ENCODE results near the gene NOTCH4. TPM values are rescaled to one million over a fixed set of nuclear protein-coding genes. Genes with fewer than 3 reads are reported as not detected.

NOTCH4 gene
- total RNA-seq, 1 donor from 2014 or later, result 2.4 TPM

DNA sequence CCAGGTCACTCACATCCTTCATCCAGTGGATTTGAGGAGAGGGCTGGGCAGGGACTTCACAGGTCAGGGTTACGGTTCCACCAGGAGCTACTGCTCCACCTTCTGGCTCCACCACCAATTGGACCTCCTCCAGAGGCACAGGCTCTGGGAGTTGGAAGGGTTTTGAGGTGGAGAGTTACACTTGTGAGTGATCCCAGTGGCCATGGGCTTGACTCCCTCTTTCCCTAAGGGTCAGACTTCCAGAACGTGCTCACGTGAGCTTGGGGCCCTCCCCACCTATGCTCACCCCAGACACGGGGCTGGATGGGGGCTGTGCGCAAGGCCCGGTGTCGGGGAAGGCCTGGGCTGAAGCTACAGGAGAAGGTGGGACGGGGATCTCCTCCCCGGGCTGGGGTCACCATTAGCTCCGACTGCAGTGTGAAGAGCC is 41.3 kb downstream of the NOTCH4 start:
- no peak for DNase-seq (ENCODE audit: low read depth)
- no peaks in the 10 kb centered on the region for H3K27me3 ChIP-seq (ENCODE audit: control insufficient read depth, insufficient read depth, low read length)
- TF ChIP-seq, protein P1, sequence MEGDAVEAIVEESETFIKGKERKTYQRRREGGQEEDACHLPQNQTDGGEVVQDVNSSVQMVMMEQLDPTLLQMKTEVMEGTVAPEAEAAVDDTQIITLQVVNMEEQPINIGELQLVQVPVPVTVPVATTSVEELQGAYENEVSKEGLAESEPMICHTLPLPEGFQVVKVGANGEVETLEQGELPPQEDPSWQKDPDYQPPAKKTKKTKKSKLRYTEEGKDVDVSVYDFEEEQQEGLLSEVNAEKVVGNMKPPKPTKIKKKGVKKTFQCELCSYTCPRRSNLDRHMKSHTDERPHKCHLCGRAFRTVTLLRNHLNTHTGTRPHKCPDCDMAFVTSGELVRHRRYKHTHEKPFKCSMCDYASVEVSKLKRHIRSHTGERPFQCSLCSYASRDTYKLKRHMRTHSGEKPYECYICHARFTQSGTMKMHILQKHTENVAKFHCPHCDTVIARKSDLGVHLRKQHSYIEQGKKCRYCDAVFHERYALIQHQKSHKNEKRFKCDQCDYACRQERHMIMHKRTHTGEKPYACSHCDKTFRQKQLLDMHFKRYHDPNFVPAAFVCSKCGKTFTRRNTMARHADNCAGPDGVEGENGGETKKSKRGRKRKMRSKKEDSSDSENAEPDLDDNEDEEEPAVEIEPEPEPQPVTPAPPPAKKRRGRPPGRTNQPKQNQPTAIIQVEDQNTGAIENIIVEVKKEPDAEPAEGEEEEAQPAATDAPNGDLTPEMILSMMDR (IDR thresholded peaks at IDR 0.05; ENCODE audit: insufficient read depth, low read length, poor library complexity, severe bottlenecking), result no peak
- no peaks in the 10 kb centered on the region for H3K36me3 ChIP-seq (ENCODE audit: control insufficient read depth, insufficient read depth, low read length)
- H3K4me3 ChIP-seq (ENCODE audit: low read depth, low read length), result no peak overlapping the region

DNA sequence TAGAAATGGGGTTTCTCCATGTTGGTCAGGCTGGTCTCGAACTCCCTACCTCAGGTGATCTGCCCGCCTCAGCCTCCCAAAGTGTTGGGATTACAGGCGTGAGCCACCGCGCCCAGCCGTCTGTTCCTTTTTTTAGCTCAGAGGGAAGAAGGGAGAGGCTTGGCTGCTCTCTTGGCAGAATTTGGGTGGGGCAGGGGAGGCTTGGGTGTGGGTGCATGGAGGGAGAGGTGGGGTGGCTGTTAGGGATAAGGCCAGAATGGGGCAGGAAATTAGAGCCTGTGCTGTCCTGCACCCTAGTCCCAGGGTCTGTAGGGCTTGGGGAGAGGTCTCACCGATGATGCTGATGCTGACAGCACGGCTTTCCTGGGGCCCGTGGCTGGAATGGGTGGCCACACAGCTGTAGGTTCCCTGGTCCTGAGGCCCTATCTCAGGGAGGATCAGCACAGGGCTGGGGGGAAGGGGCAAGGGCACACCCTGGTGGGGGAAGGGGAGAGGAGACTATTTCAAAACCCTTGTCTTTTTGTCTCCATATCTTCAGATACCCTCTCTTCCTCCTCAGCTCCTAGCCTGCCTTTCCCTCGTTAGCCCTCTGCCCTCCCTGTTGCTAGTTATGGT is 41.8 kb downstream of the NOTCH4 start:
- no peak overlapping the region for H3K4me3 ChIP-seq (ENCODE audit: low read depth, low read length)
- DNase-seq (ENCODE audit: low read depth), result no peak
- TF ChIP-seq, protein P1 (IDR thresholded peaks at IDR 0.05; ENCODE audit: insufficient read depth, low read length, poor library complexity, severe bottlenecking), result no peak
- H3K36me3 ChIP-seq (ENCODE audit: control insufficient read depth, insufficient read depth, low read length), result no peaks in the 10 kb centered on the region
- no peaks in the 10 kb centered on the region for H3K27me3 ChIP-seq (ENCODE audit: control insufficient read depth, insufficient read depth, low read length)

DNA sequence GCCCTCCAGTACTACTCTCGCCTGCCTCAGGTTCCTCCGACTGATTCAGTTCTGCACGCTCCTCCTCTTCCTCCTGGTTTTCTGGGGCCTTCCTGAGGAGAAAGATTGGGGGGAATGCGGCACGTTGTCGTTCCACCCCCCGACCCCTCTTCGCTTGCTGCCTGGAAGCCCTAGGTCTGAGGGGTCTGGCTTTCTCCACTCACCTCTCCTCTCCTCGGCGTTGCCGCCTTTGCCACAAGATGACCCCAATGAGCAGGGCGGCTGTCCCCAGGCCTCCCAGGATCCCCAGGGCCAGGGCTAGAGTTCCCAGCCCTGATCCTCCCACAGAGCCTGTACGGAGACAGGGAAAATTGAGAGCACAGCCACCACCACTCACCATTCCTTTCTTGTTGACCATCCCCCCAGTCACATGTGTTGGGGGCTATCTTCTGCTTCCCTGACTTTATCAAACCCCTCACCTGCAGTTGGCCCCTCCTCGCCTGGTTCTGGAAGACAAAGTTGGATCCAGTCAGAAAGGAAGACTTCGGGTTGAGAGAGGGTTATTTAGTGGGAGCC is 42.6 kb downstream of the NOTCH4 start:
- Histone ChIP-seq H3K27me3 (ENCODE audit: control insufficient read depth, insufficient read depth, low read length) (no peaks in the 10 kb centered on the region), H3K4me3 (ENCODE audit: low read depth, low read length) (no peak overlapping the region), H3K36me3 (ENCODE audit: control insufficient read depth, insufficient read depth, low read length) (no peaks in the 10 kb centered on the region)
- TF ChIP-seq, protein P1 (IDR thresholded peaks at IDR 0.05; ENCODE audit: insufficient read depth, low read length, poor library complexity, severe bottlenecking), result no peak
- no peak for DNase-seq (ENCODE audit: low read depth)

DNA sequence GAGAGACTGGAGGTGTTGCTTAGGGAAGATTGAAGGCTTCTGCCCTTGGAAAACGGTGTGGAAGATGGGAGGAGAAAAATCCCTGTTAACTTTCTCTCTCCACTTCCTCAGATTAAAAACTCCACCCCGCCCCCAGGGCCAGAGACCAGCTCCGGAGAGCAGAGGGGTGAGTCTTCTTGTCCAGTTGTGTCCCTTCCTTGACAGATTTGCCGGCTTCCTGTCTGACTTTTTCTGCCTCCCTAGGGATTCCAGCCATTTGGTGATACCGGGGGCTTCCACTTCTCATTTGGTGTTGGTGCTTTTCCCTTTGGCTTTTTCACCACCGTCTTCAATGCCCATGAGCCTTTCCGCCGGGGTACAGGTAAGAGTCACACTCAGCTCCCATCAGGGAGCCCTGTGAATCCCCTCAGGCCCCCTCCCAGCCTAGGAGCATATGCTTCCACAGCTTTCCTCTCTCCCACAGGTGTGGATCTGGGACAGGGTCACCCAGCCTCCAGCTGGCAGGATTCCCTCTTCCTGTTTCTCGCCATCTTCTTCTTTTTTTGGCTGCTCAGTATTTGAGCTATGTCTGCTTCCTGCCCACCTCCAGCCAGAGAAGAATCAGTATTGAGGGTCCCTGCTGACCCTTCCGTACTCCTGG is 44.0 kb downstream of the NOTCH4 start:
- Histone ChIP-seq H3K36me3 (ENCODE audit: control insufficient read depth, insufficient read depth, low read length) (no peaks in the 10 kb centered on the region), H3K4me3 (ENCODE audit: low read depth, low read length) (no peak overlapping the region), H3K27me3 (ENCODE audit: control insufficient read depth, insufficient read depth, low read length) (no peaks in the 10 kb centered on the region)
- DNase-seq (ENCODE audit: low read depth), result no peak
- TF ChIP-seq, protein P1 (IDR thresholded peaks at IDR 0.05; ENCODE audit: insufficient read depth, low read length, poor library complexity, severe bottlenecking), result no peak

DNA sequence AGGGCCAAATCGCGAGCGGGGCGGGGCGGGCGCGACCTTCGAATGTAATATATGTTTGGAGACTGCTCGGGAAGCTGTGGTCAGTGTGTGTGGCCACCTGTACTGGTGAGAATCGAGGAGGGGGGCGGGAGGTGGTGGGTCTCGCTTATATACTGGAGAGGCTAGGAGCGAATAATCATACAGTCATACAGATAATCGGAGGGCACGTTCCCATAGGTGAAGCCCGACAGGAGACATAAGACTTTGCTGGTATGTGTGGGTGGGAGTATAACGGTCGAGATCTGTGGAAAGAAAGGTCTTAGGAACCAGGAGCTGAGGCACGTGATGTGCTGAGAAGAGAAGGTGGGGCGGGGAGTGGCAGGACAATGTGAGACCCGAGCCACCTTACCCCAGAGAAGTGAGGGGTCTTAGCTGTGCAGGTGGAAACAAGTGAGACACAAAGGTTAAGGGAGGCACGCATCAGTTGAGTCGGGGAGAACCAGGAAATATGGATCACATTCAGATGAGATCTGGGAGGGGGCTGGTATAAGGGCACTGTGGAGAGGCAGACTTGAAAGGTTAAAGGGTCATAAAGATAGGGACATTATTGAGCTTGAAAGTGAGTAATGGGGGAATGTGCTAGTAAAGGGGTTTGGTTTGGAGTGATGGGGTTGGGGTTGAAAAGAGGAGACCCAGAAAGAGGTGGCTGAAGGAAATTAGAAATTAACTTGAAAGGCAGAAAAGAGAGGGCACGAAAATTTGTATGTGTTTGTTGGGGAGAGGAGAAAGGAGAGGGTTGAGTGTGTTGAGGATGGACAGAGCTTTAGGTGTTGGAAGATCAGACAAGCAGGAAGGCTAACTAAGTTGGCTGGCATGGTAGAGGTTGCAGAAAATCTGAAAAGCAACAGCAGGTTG is 45.1 kb downstream of the NOTCH4 start:
- Histone ChIP-seq H3K36me3 (ENCODE audit: control insufficient read depth, insufficient read depth, low read length) (no peaks in the 10 kb centered on the region), H3K27me3 (ENCODE audit: control insufficient read depth, insufficient read depth, low read length) (no peaks in the 10 kb centered on the region), H3K4me3 (ENCODE audit: low read depth, low read length) (peak overlapping the region; percentile 99)
- no peak for DNase-seq (ENCODE audit: low read depth)
- TF ChIP-seq, protein P1 (IDR thresholded peaks at IDR 0.05; ENCODE audit: insufficient read depth, low read length, poor library complexity, severe bottlenecking), result no peak

Data from kidney epithelial cell (primary cell).